H9 (cell line): ENCODE data around the gene RAMP3. TPM values are rescaled to one million over a fixed set of nuclear protein-coding genes. Genes with fewer than 3 reads are reported as not detected.

Experiments used
- DNase-seq: peaks from one replicate; pipeline ENCODE4 v3.0.0-alpha.2; 2017
- H2AFZ ChIP-seq: one replicate; pipeline ENCODE4 v1.6.1; 2013; ENCODE audit warnings: mild to moderate bottlenecking, low read length, control low read depth, moderate library complexity
- H2AK5ac ChIP-seq: 2 replicates; pipeline ENCODE4 v1.6.1; 2013; ENCODE audit warnings: low read length, control low read depth, mixed read lengths; ENCODE audit not compliant: insufficient read length
- H2BK120ac ChIP-seq: one replicate; pipeline ENCODE4 v1.6.1; 2013; ENCODE audit warnings: low read depth, mild to moderate bottlenecking, low read length, control low read depth, inconsistent platforms; ENCODE audit not compliant: poor library complexity, severe bottlenecking
- H2BK12ac ChIP-seq: 2 replicates; pipeline ENCODE4 v1.6.1; 2013; ENCODE audit warnings: low read length, control low read depth, mixed read lengths, low read depth; ENCODE audit not compliant: insufficient read length
- H2BK15ac ChIP-seq: 2 replicates; pipeline ENCODE4 v1.6.1; 2013; ENCODE audit warnings: low read depth, low read length, control low read depth
- H2BK20ac ChIP-seq: one replicate; pipeline ENCODE4 v1.6.1; 2013; ENCODE audit warnings: low read depth, mild to moderate bottlenecking, low read length, control low read depth, inconsistent platforms; ENCODE audit not compliant: poor library complexity, severe bottlenecking
- H2BK5ac ChIP-seq: 2 replicates; pipeline ENCODE4 v1.6.1; 2013; ENCODE audit warnings: low read length, control low read depth, mixed read lengths; ENCODE audit not compliant: insufficient read length
- H3K14ac ChIP-seq: 2 replicates; pipeline ENCODE4 v1.6.1; 2013; ENCODE audit warnings: low read length, control low read depth; ENCODE audit not compliant: insufficient read depth
- H3K18ac ChIP-seq: 2 replicates; pipeline ENCODE4 v1.6.1; 2013; ENCODE audit warnings: low read depth, mild to moderate bottlenecking, mixed read lengths, low read length, control low read depth; ENCODE audit not compliant: insufficient read length
- H3K23ac ChIP-seq: 2 replicates; pipeline ENCODE4 v1.6.1; 2013; ENCODE audit warnings: low read length, control low read depth, mixed read lengths, low read depth; ENCODE audit not compliant: insufficient read length
- H3K23me2 ChIP-seq: 2 replicates; pipeline ENCODE4 v1.6.1; 2013; ENCODE audit warnings: low read depth, mild to moderate bottlenecking, mixed read lengths, low read length, control low read depth; ENCODE audit not compliant: insufficient read length, poor library complexity, severe bottlenecking
- H3K27ac ChIP-seq: 2 replicates; pipeline ENCODE4 v1.5.1; 2013; ENCODE audit warnings: low read length, control low read depth, mixed read lengths, low read depth; ENCODE audit not compliant: insufficient read length
- H3K27me3 ChIP-seq: 2 replicates; pipeline ENCODE4 v1.6.1; 2013; ENCODE audit warnings: low read length, control low read depth, inconsistent platforms; ENCODE audit not compliant: insufficient read depth
- H3K4ac ChIP-seq: 2 replicates; pipeline ENCODE4 v1.6.1; 2013; ENCODE audit warnings: low read depth, mild to moderate bottlenecking, control low read depth, inconsistent platforms, low read length, moderate library complexity
- H3K4me1 ChIP-seq: 2 replicates; pipeline ENCODE4 v1.6.1; 2013; ENCODE audit warnings: low read length, control low read depth, inconsistent platforms; ENCODE audit not compliant: insufficient read depth
- H3K4me2 ChIP-seq: 2 replicates; pipeline ENCODE4 v1.6.1; 2013; ENCODE audit warnings: low read length, control low read depth, mixed read lengths; ENCODE audit not compliant: insufficient read length, insufficient read depth
- H3K56ac ChIP-seq: 2 replicates; pipeline ENCODE4 v1.6.1; 2013; ENCODE audit warnings: low read depth, mild to moderate bottlenecking, mixed read lengths, low read length, control low read depth; ENCODE audit not compliant: insufficient read length
- H3K79me1 ChIP-seq: 2 replicates; pipeline ENCODE4 v1.6.1; 2013; ENCODE audit warnings: low read depth, mild to moderate bottlenecking, moderate library complexity, low read length, control low read depth, inconsistent platforms; ENCODE audit not compliant: insufficient read depth, poor library complexity, severe bottlenecking
- H3K79me2 ChIP-seq: 2 replicates; pipeline ENCODE4 v1.6.1; 2013; ENCODE audit warnings: low read length, control low read depth, inconsistent platforms; ENCODE audit not compliant: insufficient read depth
- H3K9ac ChIP-seq: 2 replicates; pipeline ENCODE4 v1.6.1; 2013; ENCODE audit warnings: low read length, control low read depth, mixed read lengths; ENCODE audit not compliant: insufficient read length; ENCODE audit errors: extremely low read depth
- H3K9me3 ChIP-seq: one replicate; pipeline ENCODE4 v1.6.1; 2013; ENCODE audit warnings: low read depth, low read length, inconsistent platforms; ENCODE audit not compliant: control insufficient read depth
- H3T11ph ChIP-seq: one replicate; pipeline ENCODE4 v1.6.1; 2013; ENCODE audit warnings: mild to moderate bottlenecking, low read length, control low read depth, inconsistent platforms
- H4K20me1 ChIP-seq: one replicate; pipeline ENCODE4 v1.6.1; 2013; ENCODE audit not compliant: control insufficient read depth, insufficient read length, insufficient read depth
- H4K5ac ChIP-seq: 2 replicates; pipeline ENCODE4 v1.6.1; 2013; ENCODE audit warnings: low read depth, mild to moderate bottlenecking, mixed read lengths, low read length, control low read depth; ENCODE audit not compliant: insufficient read length
- H4K8ac ChIP-seq: replicated peaks from 2 replicates; pipeline ENCODE4 v1.6.1; 2013; ENCODE audit warnings: low read length, control low read depth, mixed read lengths, low read depth; ENCODE audit not compliant: insufficient read length
- H4K91ac ChIP-seq: 2 replicates; pipeline ENCODE4 v1.6.1; 2013; ENCODE audit warnings: low read depth, mild to moderate bottlenecking, moderate library complexity, mixed read lengths, low read length, control low read depth; ENCODE audit not compliant: insufficient read length
- H3K27ac Mint-ChIP-seq, 3 experiments: 2 replicates in 2 of 3; 3 replicates in 1 of 3; pipeline ENCODE4 v1.8.0; 2020 to 2021; ENCODE audit warnings: mixed read lengths in 3 of 3, mild to moderate bottlenecking in 1 of 3, moderate library complexity in 1 of 3
- H3K27me3 Mint-ChIP-seq: 2 replicates; pipeline ENCODE4 v1.8.0; 2021; ENCODE audit warnings: low read depth, mild to moderate bottlenecking, moderate library complexity, mixed read lengths
- H3K36me3 Mint-ChIP-seq, 3 experiments: 2 replicates in 2 of 3; 3 replicates in 1 of 3; pipeline ENCODE4 v1.8.0; 2020 to 2021; ENCODE audit warnings: low read depth in 3 of 3, mixed read lengths in 3 of 3; ENCODE audit not compliant: insufficient read depth in 1 of 3
- H3K4me1 Mint-ChIP-seq, 2 experiments: 2 replicates each; pipeline ENCODE4 v1.8.0; 2020; ENCODE audit warnings: mixed read lengths in 2 of 2
- H3K4me3 Mint-ChIP-seq, 2 experiments: 2 replicates in 1 of 2; 3 replicates in 1 of 2; pipeline ENCODE4 v1.8.0; 2020 to 2021; ENCODE audit warnings: mild to moderate bottlenecking in 2 of 2, mixed read lengths in 2 of 2, moderate library complexity in 1 of 2
- H3K9me3 Mint-ChIP-seq, 2 experiments: 2 replicates in 1 of 2; 3 replicates in 1 of 2; pipeline ENCODE4 v1.8.0; 2020; ENCODE audit warnings: mild to moderate bottlenecking in 2 of 2, mixed read lengths in 2 of 2, moderate library complexity in 1 of 2
- CTCF ChIP-seq: fragments of 200-600 bp; sonication (generic); conservative IDR thresholded peaks from 3 replicates; pipeline ENCODE4 v1.8.0; 2021; ENCODE audit warnings: antibody characterized with exemption, mild to moderate bottlenecking
- WGBS: extraction: QIAGEN DNeasy Blood & Tissue Kit; methylation state at CpG from one replicate; pipeline ENCODE4 v1.1.7; 2013; ENCODE audit warnings: missing lambda C conversion rate, low lambda C conversion rate, mixed read lengths; ENCODE audit not compliant: insufficient read length; ENCODE audit errors: extremely low coverage; 5-methylcytosine and 5-hydroxymethylcytosine counted together
- total RNA-seq: library from RNA; stranded (reverse); gene quantifications from 2 replicates; pipeline ENCODE4 v1.2.1, GENCODE V29; 2021

RAMP3 gene
- total RNA-seq, 1 experiment from 2014 or later, result 0.63 TPM

DNA sequence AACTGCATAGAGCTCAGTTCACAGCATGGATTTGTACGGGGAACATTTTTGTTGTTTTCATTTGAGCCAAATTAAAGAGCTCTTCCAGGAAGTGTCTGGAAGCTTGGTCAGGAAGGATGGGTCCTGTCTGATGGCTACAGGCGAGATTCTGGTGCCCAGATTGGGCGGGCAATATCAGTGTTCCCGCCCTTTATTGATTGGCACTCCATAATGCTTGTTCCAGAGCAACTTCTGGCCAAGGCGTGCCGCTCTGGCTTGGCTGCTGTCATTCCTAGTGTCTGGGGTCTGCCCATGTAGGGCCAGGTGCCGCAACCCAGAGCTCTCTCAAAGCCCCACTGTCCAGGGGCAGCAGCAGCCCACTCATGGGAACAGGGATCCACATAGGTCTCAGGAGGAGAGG, 45.9 kb downstream of the RAMP3 start:
- Histone ChIP-seq H2BK20ac (no peak overlapping the region), H3T11ph (no peak overlapping the region), H4K20me1 (no peaks in the 10 kb centered on the region), H3K27me3 (no peaks in the 10 kb centered on the region), H2BK12ac (no peak overlapping the region), H2BK120ac (no peak overlapping the region), H4K91ac (no peak overlapping the region), H3K23me2 (no peaks in the 10 kb centered on the region), H3K14ac (no peak overlapping the region), H3K79me2 (no peaks in the 10 kb centered on the region; the same call in 1 of the 2 replicates), H3K9ac (no peak overlapping the region), H3K27ac (no peak overlapping the region), H2AFZ (no peak overlapping the region), H3K56ac (no peak overlapping the region), H3K18ac (no peak overlapping the region), H3K4me2 (no peak overlapping the region), H2BK5ac (no peak overlapping the region), H3K9me3 (no peaks in the 10 kb centered on the region), H2AK5ac (no peak overlapping the region), H4K8ac (no peak overlapping the region), H3K4me1 (no peaks in the 10 kb centered on the region), H3K23ac (no peak overlapping the region), H3K4ac (no peak overlapping the region), H2BK15ac (no peak overlapping the region), H3K79me1 (no peaks in the 10 kb centered on the region), H4K5ac (no peak overlapping the region)
- no peak for TF ChIP-seq CTCF
- no peaks in the 10 kb centered on the region for H3K9me3 Mint-ChIP-seq
- no peaks in the 10 kb centered on the region; a peak in 1 of 7 replicates for H3K36me3 Mint-ChIP-seq
- no peak overlapping the region for H3K4me3 Mint-ChIP-seq
- DNase-seq, result no peak
- no CpG with 5 or more reads among the region's 7 CpGs for WGBS
- H3K27ac Mint-ChIP-seq, result no peak overlapping the region
- peaks cover 8% of the 10 kb centered on the region for H3K27me3 Mint-ChIP-seq
- H3K4me1 Mint-ChIP-seq, result peaks cover 2% of the 10 kb centered on the region in 2 experiments; a peak in 3 of 4 replicates
